Testis (tissue), 2 donors: ENCODE data around the gene ARHGDIA.

ENCODE experiments used
- CTCF ChIP-seq, 3 experiments: fragments of 450-650 bp in 2 of 3; fragments of 200-600 bp in 1 of 3; sonication (generic) in 1 of 3; IDR thresholded peaks; one replicate each; pipeline ENCODE4 v1.5.1; 2016 to 2019; ENCODE audit warnings: antibody characterized with exemption in 3 of 3, mild to moderate bottlenecking in 2 of 3, moderate library complexity in 1 of 3
- POLR2A ChIP-seq: fragments of 450-650 bp; IDR thresholded peaks from one replicate; pipeline ENCODE4 v1.6.1; 2017; ENCODE audit warnings: antibody characterized with exemption, mild to moderate bottlenecking, moderate library complexity

DNA sequence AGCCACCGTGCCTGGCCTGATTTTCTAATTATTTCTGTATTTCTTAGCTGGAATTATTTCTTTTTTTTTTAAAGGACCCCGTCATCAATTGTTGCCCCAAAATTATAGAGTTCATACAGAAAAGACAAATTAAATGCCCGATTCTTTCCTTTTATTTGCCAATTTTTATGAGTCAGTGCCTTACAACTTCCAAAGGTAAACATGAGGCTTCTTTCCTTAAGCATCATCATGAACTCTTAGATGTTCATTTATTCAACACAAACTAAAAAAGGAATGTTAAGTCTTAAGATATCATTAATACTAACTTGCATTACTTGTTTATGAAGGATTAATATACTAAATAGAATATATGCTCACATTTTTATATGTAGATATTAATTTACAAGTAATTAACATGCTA is 7.2 kb upstream of the ARHGDIA start:
- TF ChIP-seq CTCF (IDR thresholded peaks at IDR 0.05) (no peak), POLR2A (no peak)
